Peyer's patch (tissue), 4 donors: Measurements from ENCODE around the gene GNG3.

Experiments used
- CTCF ChIP-seq, 6 experiments: fragments of 450-650 bp in 4 of 6; fragments of 200-600 bp in 2 of 6; sonication (generic) in 1 of 6; IDR thresholded peaks; one replicate each; pipeline ENCODE4 v1.5.1; 2017 to 2019; ENCODE audit warnings: antibody characterized with exemption in 6 of 6, mild to moderate bottlenecking in 3 of 6, moderate library complexity in 1 of 6
- POLR2A ChIP-seq, 2 donors: fragments of 450-650 bp; IDR thresholded peaks; one replicate each; pipeline ENCODE4 v1.5.1; 2017; ENCODE audit warnings: antibody characterized with exemption in 2 of 2, mild to moderate bottlenecking in 2 of 2, moderate library complexity in 2 of 2

GRCh38 chr11:62753736-62754603 is 46.5 kb downstream of the GNG3 start, which contains the start of gene ZBTB3:
- peak in 4 of 6 experiments; percentile 2 to 47 (median 42) for TF ChIP-seq CTCF (IDR thresholded peaks at IDR 0.05)
- TF ChIP-seq POLR2A (IDR thresholded peaks at IDR 0.05), result peak; percentile 64 to 85
